AML-193 (cell line): Measurements from ENCODE around the gene ATP11A.

Experiments used
- DNase-seq, 2 experiments: peaks; one replicate each; lab custom pipeline; 2025; lab: John Stamatoyannopoulos, UW

The ATP11A gene

DNA sequence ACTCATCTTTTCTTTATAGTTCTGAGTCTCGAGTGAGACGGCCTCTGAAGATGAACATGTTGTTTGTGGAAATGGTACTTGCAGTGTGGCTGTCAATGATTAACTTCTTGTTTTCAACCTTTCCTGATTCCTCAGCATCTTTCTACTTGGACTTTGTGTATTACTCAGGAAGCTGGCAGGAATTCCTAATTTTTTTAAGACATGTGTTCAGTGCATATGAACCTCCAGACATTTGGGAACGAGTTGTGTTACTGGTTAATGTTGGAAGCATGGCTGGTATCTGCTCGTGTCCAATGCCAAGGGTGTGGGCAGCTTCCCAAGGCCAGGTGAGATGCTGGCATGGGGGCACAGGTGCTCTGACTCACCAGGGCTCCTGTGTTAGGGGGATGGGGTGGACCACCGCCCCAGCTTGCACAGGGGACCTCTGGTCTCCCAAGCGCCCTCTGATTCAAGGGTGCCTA, 218.1 kb downstream of the ATP11A start:
- DNase-seq: no peak

GRCh38 chr13:112908342-112908741, 218.5 kb downstream of the ATP11A start:
- DNase-seq: no peak

DNA sequence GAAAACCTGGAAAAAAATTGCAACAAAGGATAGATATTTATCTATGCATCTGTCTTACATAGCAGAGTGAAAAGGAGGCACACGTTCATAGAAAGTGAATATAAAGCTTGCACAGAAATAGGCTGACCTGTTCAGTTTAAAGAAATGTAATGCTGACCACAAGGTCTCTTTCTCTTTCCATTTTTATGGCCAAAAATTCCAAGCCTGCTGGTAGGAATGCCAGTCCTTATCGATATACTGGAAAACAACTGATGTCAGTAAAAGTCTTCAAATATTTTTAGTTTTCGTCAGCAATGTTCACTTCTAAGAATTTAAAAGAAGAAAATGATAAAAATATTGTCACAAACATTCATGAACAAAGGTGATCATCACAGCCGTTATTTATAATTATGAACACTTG, 220.2 kb downstream of the ATP11A start:
- DNase-seq: no peak

DNA sequence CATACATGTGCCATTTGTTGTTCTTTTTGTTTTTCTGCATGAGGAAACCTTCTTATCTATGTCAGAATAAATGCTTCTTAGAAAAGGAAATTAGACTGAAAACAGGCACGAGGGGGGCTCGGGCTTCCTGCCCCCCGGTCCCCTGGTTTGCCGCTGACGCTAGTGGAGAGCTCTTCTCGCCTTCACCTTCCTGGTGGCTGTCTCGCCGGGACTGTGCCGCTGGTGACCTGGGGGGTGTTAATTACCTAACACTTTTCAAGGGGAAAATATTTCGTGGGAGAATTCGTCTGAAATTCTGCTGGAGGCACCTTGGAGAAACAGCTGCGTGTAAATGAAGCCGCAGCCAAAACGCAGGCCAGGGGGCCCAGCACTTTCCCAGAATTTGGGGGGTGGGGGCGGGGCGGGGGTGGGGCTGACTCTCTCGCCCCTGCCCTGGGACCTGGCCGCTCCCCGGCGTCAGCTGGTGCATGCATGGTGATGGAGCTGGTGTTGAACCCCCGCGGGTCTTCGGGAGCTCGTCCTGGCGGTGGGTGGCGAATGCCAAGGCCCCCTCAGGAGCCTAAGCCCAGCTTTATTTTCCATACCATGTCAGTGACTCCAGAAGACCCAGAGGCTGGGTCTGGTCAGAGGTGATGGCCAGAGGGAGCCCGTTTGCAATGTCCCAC, 220.9 kb downstream of the ATP11A start:
- no peak for DNase-seq

- DNase-seq: no peak
Observed at GRCh38 chr13:112911285-112911701, 221.5 kb downstream of the ATP11A start.

- no peak for DNase-seq
Observed at GRCh38 chr13:112911883-112912282, 222.0 kb downstream of the ATP11A start.

DNA sequence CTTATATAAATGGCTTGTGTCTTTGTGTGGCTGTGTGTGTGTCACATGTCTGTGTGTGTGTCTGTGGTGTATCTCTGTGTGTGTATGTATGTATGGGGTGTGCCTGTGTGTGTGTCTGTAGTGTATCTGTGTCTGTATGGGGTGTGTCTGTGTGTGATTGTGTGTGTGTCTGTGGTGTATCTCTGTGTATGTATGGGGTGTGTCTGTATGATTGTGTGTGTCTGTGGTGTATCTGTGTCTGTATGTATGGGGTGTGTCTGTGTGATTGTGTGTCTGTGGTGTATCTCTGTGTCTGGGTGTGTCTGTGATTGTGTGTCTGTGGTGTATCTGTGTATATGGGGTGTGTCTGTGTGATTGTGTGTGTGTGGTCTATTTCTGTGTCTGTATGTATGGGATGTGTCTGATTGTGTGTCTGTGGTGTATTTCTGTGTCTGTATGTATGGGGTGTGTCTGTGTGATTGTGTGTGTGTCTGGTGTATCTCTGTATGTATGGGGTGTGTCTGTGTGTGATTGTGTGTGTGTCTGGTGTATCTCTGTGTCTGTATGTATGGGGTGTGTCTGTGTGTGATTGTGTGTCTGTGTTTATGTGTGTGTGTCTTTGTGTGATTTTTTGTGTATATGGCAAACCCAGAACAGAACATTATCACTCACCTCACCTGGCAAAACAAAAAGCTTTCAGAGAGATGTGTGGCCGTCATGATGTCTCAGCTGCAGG, 223.0 kb downstream of the ATP11A start:
- DNase-seq: no peak

DNA sequence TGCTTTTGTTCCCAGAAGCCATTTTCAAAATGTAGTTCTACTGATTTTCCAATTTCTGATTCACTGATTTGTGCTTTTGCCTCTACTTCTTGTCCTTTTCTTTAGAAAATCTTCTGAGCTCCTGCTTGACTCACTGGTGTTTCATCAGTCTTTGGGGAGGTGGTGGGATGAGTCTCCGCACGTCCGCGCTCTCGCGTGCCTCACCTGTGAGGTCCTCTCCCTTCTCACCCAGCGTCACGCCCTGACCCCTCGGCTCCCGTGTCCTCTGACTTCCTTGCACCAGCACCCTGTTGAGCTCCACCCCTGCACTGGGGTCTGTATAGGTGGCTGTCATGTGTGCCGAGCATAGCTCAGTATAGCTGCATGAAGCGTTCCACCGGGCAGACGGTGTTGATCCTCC, 226.5 kb downstream of the ATP11A start:
- DNase-seq: no peak

DNA sequence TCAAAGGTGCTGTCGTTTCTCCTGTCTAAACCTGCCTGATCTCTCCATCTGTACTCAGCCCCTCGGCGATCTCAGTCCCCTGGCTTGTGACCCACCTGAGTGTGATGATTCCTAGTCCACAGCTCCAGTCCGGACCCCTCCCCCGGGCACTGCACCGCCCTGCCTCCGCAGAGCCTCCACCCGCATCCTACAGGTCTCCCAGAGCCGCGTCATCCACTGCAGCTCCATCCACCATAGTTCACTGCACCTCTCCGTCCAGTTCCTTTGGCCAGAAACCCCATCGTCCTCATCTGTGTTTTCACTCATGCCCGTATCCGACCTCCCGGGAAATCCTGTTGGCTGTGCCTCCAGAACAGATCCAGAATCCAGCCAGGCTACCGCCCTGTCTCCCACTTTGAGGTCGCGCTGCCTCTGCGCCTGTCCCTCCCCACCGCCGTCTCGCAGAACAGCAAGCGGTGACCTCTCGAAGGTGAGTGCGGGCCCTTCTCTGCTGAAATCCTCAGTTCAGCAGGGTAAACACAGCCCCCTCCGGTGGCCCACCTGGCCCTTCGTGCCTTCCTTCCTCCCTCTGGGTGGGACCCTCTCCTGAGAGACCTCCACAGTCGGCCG, 227.3 kb downstream of the ATP11A start:
- no peak for DNase-seq

DNA sequence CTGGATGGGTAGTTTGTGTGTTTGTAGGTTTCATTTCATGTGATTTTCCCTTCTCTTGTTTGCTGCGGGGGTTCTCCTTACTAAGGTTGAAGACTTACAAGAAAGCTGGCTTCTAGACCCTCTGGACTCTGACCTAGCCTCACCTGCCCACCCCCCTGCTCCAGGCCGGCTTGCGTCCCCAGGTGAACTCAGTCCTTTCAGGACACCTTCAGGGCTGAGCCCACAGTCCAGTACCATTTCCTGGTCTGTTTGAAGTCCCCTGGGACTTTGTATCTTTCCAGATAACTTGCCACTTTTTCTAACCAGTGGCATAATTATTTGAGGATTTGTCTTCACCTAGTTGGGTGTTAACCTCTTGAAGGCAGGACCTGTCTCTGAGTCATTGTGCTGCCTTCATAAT, 227.9 kb downstream of the ATP11A start:
- no peak for DNase-seq

GRCh38 chr13:112918266-112918665, 228.4 kb downstream of the ATP11A start:
- no peak for DNase-seq

- DNase-seq: no peak
Observed at GRCh38 chr13:112918746-112919145, 228.9 kb downstream of the ATP11A start.

GRCh38 chr13:112923962-112924361, 234.1 kb downstream of the ATP11A start:
- no peak for DNase-seq

GRCh38 chr13:112924365-112924764, 234.5 kb downstream of the ATP11A start:
- DNase-seq: no peak

GRCh38 chr13:112926003-112926402, 236.2 kb downstream of the ATP11A start:
- DNase-seq: no peak

DNA sequence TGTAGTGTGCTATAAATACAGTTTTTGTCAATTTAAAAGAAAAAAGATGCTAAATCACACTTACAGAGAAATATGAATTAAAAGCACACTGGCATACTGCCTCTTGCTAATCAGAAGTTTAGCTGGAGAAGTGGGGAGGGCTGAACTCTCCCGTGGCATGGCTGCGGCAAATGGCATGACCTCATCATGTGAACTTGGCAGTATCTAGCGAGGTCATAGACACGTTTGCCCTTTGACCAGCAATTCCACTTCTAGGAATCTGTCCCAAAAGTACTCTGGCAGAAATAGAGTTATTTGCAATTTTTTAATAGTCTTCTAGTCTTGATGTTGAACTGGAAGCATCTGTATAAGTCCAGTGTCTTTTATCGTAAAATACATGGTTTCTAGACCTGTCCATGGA, 237.2 kb downstream of the ATP11A start:
- no peak for DNase-seq

- DNase-seq: no peak
Observed at GRCh38 chr13:112928020-112928971, 238.5 kb downstream of the ATP11A start.

DNA sequence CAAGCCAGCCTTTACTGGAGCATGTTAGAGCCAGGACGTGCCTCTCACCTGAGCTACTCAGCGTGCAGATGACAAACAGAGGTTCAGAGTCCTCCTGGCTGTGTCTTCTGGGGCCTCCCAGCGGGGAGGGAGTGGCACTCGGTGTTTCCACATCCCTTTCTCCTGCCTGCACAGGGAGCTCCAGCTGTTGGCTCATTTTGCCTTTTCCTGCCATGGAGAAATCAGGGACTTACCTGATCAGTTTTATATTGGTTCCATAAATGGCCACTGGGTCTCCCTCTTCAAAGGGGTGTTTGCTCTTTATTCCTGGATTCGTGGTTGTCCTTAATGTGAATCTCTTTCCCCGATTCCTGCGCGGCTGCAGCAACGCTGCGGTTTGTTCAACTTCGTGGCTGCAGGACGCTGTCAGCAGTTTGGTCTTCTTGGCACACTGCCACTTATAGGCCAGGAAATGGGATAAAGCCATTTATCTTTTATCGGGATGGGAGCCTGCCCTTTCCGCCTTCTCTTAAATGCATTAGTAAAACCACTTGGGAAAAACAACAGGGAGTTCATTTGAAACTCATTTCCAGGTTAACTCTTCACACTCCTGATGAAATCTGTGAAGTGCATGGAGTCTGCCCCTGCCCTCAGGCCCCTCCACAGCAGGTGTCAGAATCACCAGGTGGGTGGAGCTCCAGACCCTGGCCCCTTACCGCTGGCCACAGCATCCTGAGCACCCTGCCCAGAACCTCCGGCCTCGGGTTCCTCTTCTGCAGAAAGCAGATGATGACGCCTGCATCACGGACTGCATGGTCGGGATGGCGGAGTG, 239.3 kb downstream of the ATP11A start:
- DNase-seq: no peak

DNA sequence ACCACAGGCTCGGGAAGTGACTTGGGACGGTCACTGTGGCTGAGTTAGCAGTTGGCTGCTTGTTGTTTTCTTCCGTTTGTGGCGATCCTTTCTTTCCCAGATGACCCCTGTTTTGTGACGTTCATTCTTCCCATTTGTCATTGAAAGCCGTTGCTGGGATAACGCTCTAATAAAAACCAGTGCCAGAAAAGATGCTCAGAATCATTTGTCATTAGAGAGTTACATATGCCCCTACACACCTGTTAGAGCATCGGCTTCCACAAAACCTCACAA, 239.9 kb downstream of the ATP11A start:
- DNase-seq: no peak

DNA sequence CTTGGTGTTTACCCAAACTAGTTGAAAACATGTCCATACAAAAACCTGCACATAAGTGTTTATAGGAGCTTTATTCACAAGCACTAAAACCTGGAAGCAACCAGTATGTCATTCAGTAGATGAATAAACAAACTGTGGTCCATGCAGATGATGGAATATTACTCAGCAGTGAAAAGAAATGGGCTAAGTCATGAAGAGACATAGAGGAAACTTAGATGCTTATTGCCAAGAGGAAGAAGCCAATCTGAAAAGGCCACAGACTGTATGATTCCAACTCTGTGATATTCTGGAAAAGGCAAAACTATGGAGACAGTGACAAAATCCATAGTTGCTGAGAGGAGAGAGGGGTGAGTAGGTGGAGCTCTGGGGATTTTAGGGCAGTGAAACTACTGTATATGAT, 240.4 kb downstream of the ATP11A start:
- no peak for DNase-seq
